SIG-M5 (cell line): ENCODE results near the gene CHST8.

Source experiments
- DNase-seq: peaks from one replicate; lab custom pipeline; 2025; lab: John Stamatoyannopoulos, UW

Gene CHST8

DNA sequence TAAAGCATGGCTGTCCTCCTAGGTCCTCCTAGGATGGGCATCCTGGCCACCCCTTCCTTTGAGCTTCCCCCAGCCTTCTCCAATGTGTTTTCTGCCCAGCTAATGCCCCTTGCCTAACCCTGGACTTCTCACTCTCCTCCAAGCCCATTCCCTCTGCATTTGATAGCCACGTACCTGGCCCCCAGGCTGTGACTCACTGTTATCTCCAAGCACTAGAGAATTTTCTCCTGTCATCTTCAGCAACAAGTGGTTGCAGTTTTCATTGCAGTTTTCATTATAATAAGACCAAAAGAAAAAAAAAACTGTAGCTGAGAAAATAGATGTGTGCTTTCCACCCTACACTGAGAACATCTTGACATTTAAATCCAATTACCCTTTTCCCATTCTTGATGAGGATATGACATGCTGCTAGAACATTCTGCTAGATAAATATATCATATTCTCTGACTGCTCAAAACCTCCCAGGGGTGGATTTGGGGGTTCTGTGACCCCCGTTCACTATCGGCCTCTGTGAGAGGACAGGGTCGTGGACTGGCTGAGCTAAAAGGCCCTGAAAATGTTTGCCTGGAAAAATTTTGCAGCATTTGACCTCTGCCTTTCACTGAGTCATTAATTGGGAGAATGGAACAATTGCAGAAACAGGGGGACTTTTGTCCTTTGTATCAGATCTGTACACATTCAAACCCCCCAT is 116.1 kb downstream of the CHST8 start:
- DNase-seq: no peak

GRCh38 chr19:33740811-33741396 is 119.2 kb downstream of the CHST8 start:
- no peak for DNase-seq

DNA sequence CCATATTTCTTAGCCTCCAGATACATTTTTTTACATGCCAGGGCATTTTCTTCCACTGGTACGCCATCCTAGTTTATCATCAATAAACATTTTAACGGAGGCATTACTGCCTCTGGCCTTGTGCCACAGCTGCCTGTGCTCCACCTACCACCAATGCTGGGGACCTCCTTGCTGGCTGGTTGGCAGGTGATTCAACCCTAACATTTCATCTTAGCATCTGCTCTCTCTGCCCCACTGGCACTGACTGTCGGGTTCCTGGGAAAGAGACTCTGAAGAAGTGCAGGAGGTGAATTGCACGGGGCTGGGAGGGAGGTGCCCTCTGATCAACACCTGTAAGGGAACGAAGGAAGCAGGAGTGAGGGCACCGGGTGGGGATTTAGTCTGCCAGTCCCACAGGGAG is 123.5 kb downstream of the CHST8 start:
- DNase-seq: no peak

GRCh38 chr19:33746159-33746558 is 124.4 kb downstream of the CHST8 start:
- DNase-seq: no peak

DNA sequence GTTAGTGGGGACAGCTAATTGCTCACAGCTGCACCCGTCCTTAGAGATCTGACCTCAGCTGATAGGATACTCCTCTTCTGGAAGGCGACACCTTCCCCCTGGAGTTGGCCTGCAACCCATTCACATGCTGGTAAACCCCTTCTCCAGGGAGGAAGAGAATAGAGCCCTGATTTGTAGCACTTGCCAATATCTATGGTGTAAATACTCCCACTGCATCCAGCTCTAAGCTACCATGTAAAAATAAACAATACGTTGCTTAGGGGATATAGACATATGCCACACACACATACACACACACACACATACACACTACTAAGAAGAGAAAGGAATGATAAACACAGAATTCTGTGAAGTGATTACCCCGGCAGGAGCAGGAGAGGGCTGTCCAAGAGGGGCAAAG is 125.5 kb downstream of the CHST8 start:
- DNase-seq: no peak

DNA sequence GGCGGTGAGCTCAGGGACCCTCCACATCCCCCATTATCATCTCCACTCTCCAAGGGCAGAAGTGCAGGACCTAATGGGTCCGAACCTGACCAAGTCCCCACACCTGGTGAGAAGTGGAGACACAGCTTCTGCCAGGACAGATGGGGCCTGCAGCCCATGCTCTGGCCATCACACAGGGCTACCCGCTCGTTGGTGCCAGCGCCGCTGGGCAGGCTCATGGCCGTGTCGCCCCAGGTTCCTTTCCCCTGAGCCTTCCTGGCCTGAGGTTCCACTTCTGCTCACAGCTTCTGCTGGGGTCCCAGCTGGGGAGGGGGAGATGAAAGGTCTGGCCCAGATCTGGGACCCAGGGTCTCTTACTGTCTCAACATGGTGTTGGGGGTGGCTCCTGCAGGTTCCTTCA is 126.5 kb downstream of the CHST8 start:
- DNase-seq: no peak

DNA sequence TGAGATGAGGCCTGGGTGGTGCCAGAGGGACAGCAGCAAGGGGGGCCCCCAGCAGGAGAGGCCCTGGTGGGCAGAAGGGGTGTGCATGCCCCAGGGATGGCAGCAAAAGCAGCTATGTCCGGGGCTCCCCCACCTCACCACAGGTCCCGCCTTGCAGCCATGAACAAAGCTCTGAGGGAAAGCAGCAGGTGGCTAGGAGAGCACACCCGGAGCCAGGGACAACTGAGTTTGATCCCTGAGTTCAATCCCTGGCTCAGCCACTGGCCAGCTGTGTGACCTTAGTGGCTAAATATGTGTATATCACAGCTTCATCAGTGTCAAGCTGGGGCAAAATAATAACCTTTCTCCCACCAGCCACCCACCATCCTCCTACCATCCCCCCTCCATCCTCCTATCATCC is 127.3 kb downstream of the CHST8 start:
- no peak for DNase-seq

GRCh38 chr19:33749619-33750175 is 127.9 kb downstream of the CHST8 start:
- no peak for DNase-seq

- no peak for DNase-seq
Observed at GRCh38 chr19:33750587-33751435, 129.1 kb downstream of the CHST8 start.

DNA sequence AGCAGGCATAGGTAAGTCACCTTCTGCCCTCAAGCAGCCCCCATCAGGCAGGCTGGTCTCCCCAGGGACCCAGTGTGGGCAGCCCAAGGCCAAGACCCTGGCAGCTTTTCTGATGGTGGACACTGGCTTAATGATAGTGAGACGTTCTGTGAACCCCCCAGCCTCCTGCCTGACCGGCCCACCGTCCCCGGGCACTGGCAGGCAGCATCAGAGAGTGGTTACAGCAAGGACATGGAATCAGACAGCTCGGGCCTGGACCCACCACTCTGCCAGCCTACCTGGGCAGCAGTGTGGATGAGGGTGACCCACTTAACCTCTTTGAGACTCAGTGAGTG is 129.7 kb downstream of the CHST8 start:
- no peak for DNase-seq

GRCh38 chr19:33752018-33752800 is 130.5 kb downstream of the CHST8 start:
- no peak for DNase-seq

DNA sequence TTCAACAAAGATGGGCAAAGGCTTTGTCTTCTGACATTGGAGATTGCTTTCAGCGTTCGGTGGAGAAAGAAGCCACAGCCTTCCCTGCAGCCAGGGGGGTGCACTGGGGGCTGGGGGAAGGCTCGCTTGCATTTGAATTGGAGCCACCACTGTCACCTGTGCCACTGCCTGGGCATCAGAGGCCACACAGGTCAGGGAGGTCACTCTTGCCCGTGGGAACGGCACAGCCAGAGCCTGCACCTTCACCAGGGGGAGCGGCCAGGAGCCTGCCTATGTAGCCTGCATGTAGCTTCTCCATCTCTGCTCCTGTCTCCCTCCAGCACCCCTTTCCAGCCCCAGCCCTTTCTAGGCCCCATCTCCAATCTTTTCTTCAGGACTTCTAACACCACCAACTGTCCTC is 131.2 kb downstream of the CHST8 start:
- no peak for DNase-seq

GRCh38 chr19:33754361-33754760 is 132.6 kb downstream of the CHST8 start:
- DNase-seq: no peak

DNA sequence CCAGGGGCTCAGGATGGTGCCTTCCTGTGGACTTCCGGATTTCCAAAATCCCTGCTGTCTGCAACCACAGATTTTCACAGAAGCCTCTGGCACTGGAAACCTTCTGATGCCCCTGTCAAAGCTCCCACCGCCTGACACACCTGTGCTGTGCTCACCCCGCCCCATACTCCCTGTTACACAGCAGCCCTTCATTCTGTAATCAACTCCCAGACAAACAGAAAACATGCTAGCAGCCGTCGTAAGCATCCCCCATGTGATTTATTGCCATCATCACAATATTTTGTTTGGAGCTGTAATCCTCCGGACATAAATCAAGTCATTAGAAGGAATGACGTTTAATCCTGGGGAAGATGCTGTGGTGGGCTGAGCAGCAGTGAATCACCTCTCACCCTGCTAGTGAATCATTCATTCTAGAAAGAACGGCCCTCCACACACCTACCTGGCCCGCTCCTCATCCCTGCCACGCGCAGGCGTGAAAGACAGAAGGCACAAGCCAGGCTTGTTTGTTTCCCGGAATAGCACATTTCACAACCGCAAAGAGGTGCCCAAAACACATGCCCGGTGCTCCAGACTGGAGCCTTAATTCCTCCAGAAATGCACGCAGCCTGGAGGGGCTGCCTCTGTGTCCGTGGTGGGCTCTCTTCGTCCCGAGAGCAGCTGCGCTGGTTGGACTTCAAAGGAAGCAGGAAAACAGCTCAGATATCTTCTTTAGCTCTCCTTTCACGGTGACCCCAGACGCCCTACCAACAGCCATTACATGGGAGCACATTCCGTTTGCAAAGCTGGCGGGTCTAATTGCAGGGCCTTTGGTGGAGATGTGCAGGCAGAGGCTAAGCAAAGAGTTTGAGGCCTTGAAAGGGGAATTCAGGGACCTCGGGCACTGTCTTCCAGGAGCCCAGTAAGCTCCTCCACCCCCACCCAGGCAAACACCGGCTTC is 133.6 kb downstream of the CHST8 start:
- DNase-seq: no peak

GRCh38 chr19:33756177-33756576 is 134.4 kb downstream of the CHST8 start:
- no peak for DNase-seq

GRCh38 chr19:33758541-33759013 is 136.8 kb downstream of the CHST8 start:
- no peak for DNase-seq

DNA sequence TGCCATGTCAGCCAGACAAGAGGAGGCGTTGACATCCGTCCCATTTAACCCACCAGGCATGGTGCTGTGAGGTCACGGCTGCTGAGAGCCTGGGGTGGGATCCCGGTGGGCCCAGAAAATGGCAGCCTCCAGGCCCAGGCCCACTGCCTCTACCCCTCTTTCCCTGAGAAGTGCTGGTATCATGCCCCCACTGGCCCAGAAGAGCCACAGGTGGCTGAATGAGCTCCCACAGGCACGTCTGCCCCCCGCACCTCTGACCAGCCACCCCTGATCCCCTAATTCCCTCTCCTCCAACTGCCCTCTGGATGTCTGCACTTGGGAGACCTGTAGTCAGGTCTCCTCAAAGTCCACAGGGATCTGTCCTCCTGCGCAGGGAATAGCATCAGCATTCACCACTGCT is 137.6 kb downstream of the CHST8 start:
- DNase-seq: no peak

DNA sequence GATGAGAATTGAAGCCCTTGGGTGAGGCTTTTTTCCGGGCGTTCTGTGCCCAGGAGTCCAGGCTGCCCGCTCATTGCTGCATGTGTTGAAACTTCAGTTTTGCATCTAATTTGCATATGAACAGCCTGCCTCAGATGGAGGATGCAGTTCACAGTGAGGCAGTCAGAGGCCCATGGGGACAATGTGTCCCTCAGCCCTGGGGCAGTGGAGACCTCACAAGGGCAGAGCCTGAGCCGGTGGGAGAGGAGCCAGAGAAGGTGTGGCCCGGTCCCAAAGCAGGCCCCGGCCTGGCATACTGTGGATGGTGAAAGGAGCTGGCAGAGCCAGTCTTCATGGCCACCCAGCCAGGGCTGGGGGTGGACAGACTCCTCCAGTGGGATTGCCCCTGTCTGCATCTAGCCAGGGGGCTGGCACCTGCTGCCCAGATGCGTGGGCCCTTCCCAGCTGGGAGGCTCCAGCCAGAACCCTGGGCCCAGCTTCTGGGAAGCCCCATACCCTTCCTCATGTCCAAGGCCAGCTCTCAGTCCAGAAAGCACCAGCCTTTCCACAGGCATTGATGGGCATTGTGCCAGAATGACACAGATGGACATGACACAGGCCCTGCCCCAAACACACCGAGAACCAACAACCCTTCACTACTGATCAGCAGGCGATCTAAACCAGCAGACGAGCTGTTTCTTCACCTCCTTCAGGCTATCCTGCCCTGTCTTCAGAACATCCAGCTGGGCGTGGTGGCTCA is 142.0 kb downstream of the CHST8 start:
- no peak for DNase-seq

DNA sequence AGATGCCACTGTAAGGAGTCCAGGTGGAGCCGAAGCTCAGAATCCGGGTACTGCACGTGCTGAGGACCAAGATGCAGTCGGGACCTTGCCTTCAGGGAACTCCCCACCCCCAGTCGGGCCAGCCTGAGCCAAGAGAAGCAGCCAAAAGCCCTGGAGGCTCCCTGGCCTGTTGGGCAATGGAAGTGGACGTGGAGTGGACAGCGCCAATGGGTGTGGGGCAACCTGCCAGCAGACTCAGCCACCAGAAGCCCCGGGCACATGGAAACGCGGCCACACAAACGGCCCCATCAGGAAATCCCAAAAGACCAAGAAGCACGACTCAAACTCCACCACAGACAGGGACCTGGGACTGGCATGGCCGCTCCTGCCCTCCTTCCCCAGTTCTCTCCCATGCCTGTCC is 144.9 kb downstream of the CHST8 start:
- DNase-seq: no peak

- DNase-seq: no peak
Observed at GRCh38 chr19:33767898-33768413, 146.2 kb downstream of the CHST8 start.
